Measurements from ENCODE around the gene GPR158. TPM values are rescaled to one million over a fixed set of nuclear protein-coding genes. Genes with fewer than 3 reads are reported as not detected.

GPR158 gene
- total RNA-seq, 1 experiment from 2014 or later = 2.9 TPM

- ChIA-PET RAD21 (ENCODE audit: low non-redundant PET in 1 of 2, low total read pairs in 2 of 2, uncharacterized antibody in 2 of 2, unreplicated experiment in 2 of 2) (no interaction called here), POLR2A (no interaction called here), CTCF (no interaction called here)
- Histone ChIP-seq H4K20me1 (ENCODE audit: insufficient read depth) (no peaks in the 10 kb centered on the region), H3K79me2 (ENCODE audit: insufficient read depth, low read length) (no peaks in the 10 kb centered on the region), H3K4me1 (ENCODE audit: control insufficient read depth in 1 of 2, insufficient read depth in 2 of 2, low read length in 2 of 2) (no peaks in the 10 kb centered on the region), H3K9ac (ENCODE audit: low read length) (no peak overlapping the region), H3K4me2 (ENCODE audit: low read length) (no peak overlapping the region), H3K27me3 (ENCODE audit: insufficient read depth, low read length) (no peaks in the 10 kb centered on the region), H3K9me2 (ENCODE audit: insufficient read depth) (no peaks in the 10 kb centered on the region), H3K36me3 (ENCODE audit: control insufficient read depth in 1 of 2, insufficient read depth in 2 of 2, low read length in 2 of 2) (no peaks in the 10 kb centered on the region), H3K4me3 (replicated peaks in 1 of 2; ENCODE audit: low read depth in 1 of 2, low read length in 2 of 2) (no peak overlapping the region), H2AFZ (ENCODE audit: low read depth, low read length, poor library complexity, severe bottlenecking) (no peak overlapping the region), H3K9me3 (ENCODE audit: control insufficient read depth in 1 of 2, insufficient read depth in 1 of 2, low read depth in 1 of 2, low read length in 2 of 2) (no peaks in the 10 kb centered on the region), H3K27ac (ENCODE audit: low read depth, low read length) (no peak overlapping the region)
- DNase-seq (ENCODE audit: low read depth, low spot score) = no peak
- no peak for ATAC-seq
- no TSS peak for BruUV-seq (replicated peaks)
- no peak for TF ChIP-seq SRF (IDR thresholded peaks at IDR 0.05; ENCODE audit: low read depth)
- TF ChIP-seq POLR2AphosphoS5 (IDR thresholded peaks at IDR 0.05; ENCODE audit: low read depth, low read length) = no peak
- no peak for TF ChIP-seq ZFX (IDR thresholded peaks at IDR 0.05)
- TF ChIP-seq ZBTB33 (IDR thresholded peaks at IDR 0.05; ENCODE audit: extremely low read depth, insufficient replicate concordance, low read length) = no peak
- TF ChIP-seq ZNF274 (IDR thresholded peaks at IDR 0.05; ENCODE audit: low read depth, low read length) = no peak
- no peak for TF ChIP-seq ATF3 (IDR thresholded peaks at IDR 0.05)
- TF ChIP-seq EZH2phosphoT487 (IDR thresholded peaks at IDR 0.05; ENCODE audit: borderline replicate concordance) = no peak
- no peak for TF ChIP-seq CBX3 (IDR thresholded peaks at IDR 0.05; ENCODE audit: low read depth)
- no peak for TF ChIP-seq REST (IDR thresholded peaks at IDR 0.05; ENCODE audit: low read depth)
- no peak for TF ChIP-seq SP1 (IDR thresholded peaks at IDR 0.05; ENCODE audit: low read depth)
- TF ChIP-seq POLR2A (IDR thresholded peaks at IDR 0.05; ENCODE audit: borderline replicate concordance, extremely low read depth, insufficient read depth, insufficient read length) = no peak
- no peak for TF ChIP-seq MAX (IDR thresholded peaks at IDR 0.05)
- no peak for TF ChIP-seq CEBPB (IDR thresholded peaks at IDR 0.05; ENCODE audit: low read depth)
- intact Hi-C loops (cut with micrococcal nuclease) = no loop called here
Observed at GRCh38 chr10:25614652-25615051, 439.9 kb downstream of the GPR158 start.
